Measurements from ENCODE around the gene MARVELD1. TPM values are rescaled to one million over a fixed set of nuclear protein-coding genes. Genes with fewer than 3 reads are reported as not detected.
A peak's percentile ranks its signal among the peaks of the same experiment; 100 is the strongest.

The MARVELD1 gene
- total and polyA plus RNA-seq, 2 experiments from 2014 or later = 29.4 to 64.8 TPM

DNA sequence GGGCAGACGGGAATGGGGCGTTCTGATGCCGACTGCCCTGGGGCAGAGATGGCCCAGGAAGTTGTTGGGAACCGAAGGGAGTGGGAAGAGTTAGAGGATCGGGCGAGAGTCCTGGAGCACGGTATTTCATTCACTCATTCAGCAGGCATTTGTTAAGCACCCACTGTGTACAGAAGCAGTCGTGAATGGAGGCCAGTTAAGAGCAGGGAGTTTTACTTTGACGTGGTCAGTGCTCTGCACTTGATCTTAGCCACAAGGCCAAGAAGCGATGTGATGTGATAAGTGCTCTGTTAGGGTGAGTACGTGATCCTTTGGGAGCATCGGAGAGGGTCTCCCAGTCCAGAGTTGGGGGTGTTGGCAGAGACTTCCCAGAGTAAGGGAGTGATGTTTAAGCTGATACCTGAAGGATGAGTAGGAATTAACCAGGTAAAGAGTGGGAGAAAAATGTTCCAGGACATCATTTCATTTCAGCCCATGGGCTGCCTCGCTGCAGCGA, 24.3 kb downstream of the MARVELD1 start:
- H3K4me1 ChIP-seq (ENCODE audit: insufficient read depth) = peaks cover 11% of the 10 kb centered on the region
- no peaks in the 10 kb centered on the region for H3K9me3 ChIP-seq (ENCODE audit: low read depth)
- 32% methylated on average over 14 of the region's 14 CpGs for WGBS, 2 experiments (ENCODE audit: low coverage in 1 of 2, low lambda C conversion rate in 2 of 2, missing lambda C conversion rate in 2 of 2)
- H3K4me3 ChIP-seq = peak overlapping the region; percentile 95
- H2AFZ ChIP-seq = peak overlapping the region; percentile 90
- peak overlapping the region; percentile 93 for H3K4me2 ChIP-seq (ENCODE audit: unreplicated experiment)
- no peak for DNase-seq
- H3K9me2 ChIP-seq (ENCODE audit: insufficient read depth) = no peaks in the 10 kb centered on the region
- TF ChIP-seq EZH2phosphoT487 (IDR thresholded peaks at IDR 0.05; ENCODE audit: insufficient read depth, low read depth) = no peak
- no peak for TF ChIP-seq EZH2 (IDR thresholded peaks at IDR 0.05; ENCODE audit: insufficient read depth, poor library complexity, severe bottlenecking)
- H3F3A ChIP-seq (ENCODE audit: insufficient read depth) = peaks cover 6% of the 10 kb centered on the region; the same call in 1 of the 2 replicates
- peaks cover 11% of the 10 kb centered on the region for H3K36me3 ChIP-seq (ENCODE audit: low read depth)
- H3K27ac ChIP-seq = peak overlapping the region; percentile 90
- no peaks in the 10 kb centered on the region for H3K27me3 ChIP-seq (replicated peaks; ENCODE audit: insufficient read depth)
- H3K79me2 ChIP-seq (ENCODE audit: insufficient read depth) = peaks cover 57% of the 10 kb centered on the region
- H4K20me1 ChIP-seq (ENCODE audit: insufficient read depth) = 0 out of 2 replicates have a peak, but pooled peaks cover 5% of the 10 kb centered on the region
- in situ Hi-C loops (cut with MboI) = no loop called here
- H3K9ac ChIP-seq = peak overlapping the region; percentile 97

DNA sequence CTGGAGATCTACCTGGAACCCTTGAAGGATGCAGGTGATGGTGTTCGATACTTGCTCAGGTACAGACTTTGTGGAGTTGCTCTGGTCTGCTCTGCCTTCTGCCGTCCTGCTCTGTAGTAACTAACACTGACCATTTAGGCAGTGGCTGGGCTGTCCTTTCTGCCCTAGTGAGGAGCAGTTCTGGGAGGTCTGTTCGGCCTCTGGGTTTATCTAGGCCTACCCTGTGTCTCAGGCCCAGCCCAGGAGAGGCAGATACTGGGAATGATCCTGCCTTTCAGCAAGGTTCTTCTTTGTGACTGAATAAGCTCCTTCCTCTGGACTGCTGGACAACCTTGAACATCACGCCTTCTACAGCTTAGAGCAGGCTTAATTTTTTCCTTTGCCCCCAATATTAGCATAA, 25.1 kb downstream of the MARVELD1 start:
- H3K4me2 ChIP-seq (ENCODE audit: unreplicated experiment) = peak overlapping the region; percentile 93
- H3K27ac ChIP-seq = no peak overlapping the region
- peaks cover 11% of the 10 kb centered on the region for H3K4me1 ChIP-seq (ENCODE audit: insufficient read depth)
- H3K4me3 ChIP-seq = peak overlapping the region; percentile 95; the same call in 1 of the 2 replicates
- H3K9me3 ChIP-seq (ENCODE audit: low read depth) = no peaks in the 10 kb centered on the region
- no peak overlapping the region for H2AFZ ChIP-seq
- H3F3A ChIP-seq (ENCODE audit: insufficient read depth) = peaks cover 6% of the 10 kb centered on the region; the same call in 1 of the 2 replicates
- WGBS, 2 experiments (ENCODE audit: low coverage in 1 of 2, low lambda C conversion rate in 2 of 2, missing lambda C conversion rate in 2 of 2) = 84 to 89% methylated on average over 4 of the region's 4 CpGs
- in situ Hi-C loops (cut with MboI) = no loop called here
- H3K27me3 ChIP-seq (replicated peaks; ENCODE audit: insufficient read depth) = no peaks in the 10 kb centered on the region
- H3K9ac ChIP-seq = peak overlapping the region; percentile 97
- H3K9me2 ChIP-seq (ENCODE audit: insufficient read depth) = no peaks in the 10 kb centered on the region
- TF ChIP-seq EZH2phosphoT487 (IDR thresholded peaks at IDR 0.05; ENCODE audit: insufficient read depth, low read depth) = no peak
- TF ChIP-seq EZH2 (IDR thresholded peaks at IDR 0.05; ENCODE audit: insufficient read depth, poor library complexity, severe bottlenecking) = no peak
- peaks cover 65% of the 10 kb centered on the region for H3K79me2 ChIP-seq (ENCODE audit: insufficient read depth)
- peaks cover 11% of the 10 kb centered on the region for H3K36me3 ChIP-seq (ENCODE audit: low read depth)
- 0 out of 2 replicates have a peak, but pooled peaks cover 5% of the 10 kb centered on the region for H4K20me1 ChIP-seq (ENCODE audit: insufficient read depth)
- no peak for DNase-seq

- no peak for DNase-seq
- no peak overlapping the region for H3K27ac ChIP-seq
- H3K4me3 ChIP-seq = no peak overlapping the region
- in situ Hi-C loops (cut with MboI) = no loop called here
- H3K9ac ChIP-seq = no peak overlapping the region
- no peaks in the 10 kb centered on the region for H3K9me2 ChIP-seq (ENCODE audit: insufficient read depth)
- no peak overlapping the region for H3K4me2 ChIP-seq (ENCODE audit: unreplicated experiment)
- H2AFZ ChIP-seq = no peak overlapping the region
- H3K9me3 ChIP-seq (ENCODE audit: low read depth) = no peaks in the 10 kb centered on the region
- 0 out of 2 replicates have a peak, but pooled peaks cover 5% of the 10 kb centered on the region for H4K20me1 ChIP-seq (ENCODE audit: insufficient read depth)
- H3K27me3 ChIP-seq (replicated peaks; ENCODE audit: insufficient read depth) = no peaks in the 10 kb centered on the region
- H3K4me1 ChIP-seq (ENCODE audit: insufficient read depth) = peaks cover 11% of the 10 kb centered on the region
- H3F3A ChIP-seq (ENCODE audit: insufficient read depth) = peaks cover 6% of the 10 kb centered on the region; the same call in 1 of the 2 replicates
- H3K36me3 ChIP-seq (ENCODE audit: low read depth) = peaks cover 18% of the 10 kb centered on the region
- TF ChIP-seq EZH2phosphoT487 (IDR thresholded peaks at IDR 0.05; ENCODE audit: insufficient read depth, low read depth) (no peak), EZH2 (IDR thresholded peaks at IDR 0.05; ENCODE audit: insufficient read depth, poor library complexity, severe bottlenecking) (no peak)
- WGBS, 2 experiments (ENCODE audit: low coverage in 1 of 2, low lambda C conversion rate in 2 of 2, missing lambda C conversion rate in 2 of 2) = 96 to 100% methylated on average over 2 of the region's 2 CpGs
- peaks cover 81% of the 10 kb centered on the region for H3K79me2 ChIP-seq (ENCODE audit: insufficient read depth)
Measured at GRCh38 chr10:97740613-97741012, 27.1 kb downstream of the MARVELD1 start.

DNA sequence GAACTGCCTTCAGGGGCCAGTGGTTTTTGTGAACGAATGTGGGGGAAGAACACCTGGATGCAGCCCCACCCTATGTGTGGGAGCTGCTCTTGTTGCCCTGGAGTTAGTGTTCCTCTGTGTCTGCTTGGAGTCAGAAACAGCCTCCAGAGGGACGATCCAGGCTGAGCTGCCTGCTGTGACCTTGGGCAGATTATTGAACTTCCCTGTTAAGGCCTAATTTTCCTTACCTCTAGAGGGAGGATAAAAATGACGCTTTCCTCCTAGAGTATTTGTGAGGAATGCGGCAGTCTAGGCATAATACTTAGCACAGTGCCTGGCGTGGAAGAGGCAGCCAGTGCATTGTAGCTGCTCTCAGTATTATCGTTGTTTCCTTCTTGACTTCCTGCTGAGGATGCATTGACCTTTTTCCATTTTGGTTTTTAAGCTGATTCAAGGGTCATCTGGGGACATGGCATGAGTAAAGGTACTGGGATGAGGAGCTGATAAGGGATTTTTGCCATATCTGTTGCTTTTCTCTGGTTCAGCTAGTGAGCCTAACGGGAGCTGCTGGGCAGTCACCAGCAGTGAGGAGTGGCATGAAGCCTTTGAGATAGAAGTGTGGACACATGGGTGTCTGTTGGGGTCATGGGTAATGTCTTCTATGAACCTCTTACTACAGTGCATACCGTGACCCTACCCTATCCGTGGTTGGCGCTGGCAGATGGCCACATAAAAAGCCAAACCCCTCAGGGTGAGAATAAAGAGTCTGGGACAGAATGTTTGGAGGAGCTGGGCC, 29.8 kb downstream of the MARVELD1 start:
- WGBS, 2 experiments (ENCODE audit: low coverage in 1 of 2, low lambda C conversion rate in 2 of 2, missing lambda C conversion rate in 2 of 2) = 88 to 91% methylated on average over 10 of the region's 10 CpGs
- peaks cover 32% of the 10 kb centered on the region for H3K36me3 ChIP-seq (ENCODE audit: low read depth)
- H3K9me2 ChIP-seq (ENCODE audit: insufficient read depth) = no peaks in the 10 kb centered on the region
- no peak overlapping the region for H3K4me2 ChIP-seq (ENCODE audit: unreplicated experiment)
- H3K27me3 ChIP-seq (replicated peaks; ENCODE audit: insufficient read depth) = no peaks in the 10 kb centered on the region
- in situ Hi-C loops (cut with MboI) = no loop called here
- H4K20me1 ChIP-seq (ENCODE audit: insufficient read depth) = 0 out of 2 replicates have a peak, but pooled peaks cover 5% of the 10 kb centered on the region
- H3F3A ChIP-seq (ENCODE audit: insufficient read depth) = no peaks in the 10 kb centered on the region
- DNase-seq = no peak
- peaks cover 80% of the 10 kb centered on the region for H3K79me2 ChIP-seq (ENCODE audit: insufficient read depth)
- no peak overlapping the region for H3K9ac ChIP-seq
- no peak overlapping the region for H3K27ac ChIP-seq
- peaks cover 5% of the 10 kb centered on the region for H3K4me1 ChIP-seq (ENCODE audit: insufficient read depth)
- no peaks in the 10 kb centered on the region for H3K9me3 ChIP-seq (ENCODE audit: low read depth)
- TF ChIP-seq EZH2phosphoT487 (IDR thresholded peaks at IDR 0.05; ENCODE audit: insufficient read depth, low read depth) (no peak), EZH2 (IDR thresholded peaks at IDR 0.05; ENCODE audit: insufficient read depth, poor library complexity, severe bottlenecking) (no peak)
- no peak overlapping the region for H2AFZ ChIP-seq
- no peak overlapping the region for H3K4me3 ChIP-seq
